GM12878 (cell line): ENCODE data around the gene ANKRD30A.

Experiments
- CREB1 ChIP-seq: IDR thresholded peaks from 2 replicates; pipeline ENCODE4 v1.6.1; 2012; ENCODE audit warnings: low read depth, mild to moderate bottlenecking, inconsistent platforms
- EZH2 ChIP-seq: IDR thresholded peaks from 2 replicates; pipeline ENCODE4 v1.6.1; 2012; ENCODE audit warnings: low read depth, mild to moderate bottlenecking, control low read depth, inconsistent platforms, low read length, borderline replicate concordance; ENCODE audit not compliant: control insufficient read depth
- IKZF1 ChIP-seq: fragments of 450-650 bp; conservative IDR thresholded peaks from 2 replicates; pipeline ENCODE4 v1.6.1; 2017; ENCODE audit warnings: antibody characterized with exemption, mild to moderate bottlenecking
- KDM1A ChIP-seq: fragments of 200-600 bp; sonication (generic); IDR thresholded peaks from 2 replicates; pipeline ENCODE4 v1.6.1; 2016; ENCODE audit warnings: borderline replicate concordance
- PKNOX1 ChIP-seq: fragments of 450-650 bp; IDR thresholded peaks from 2 replicates; pipeline ENCODE4 v1.6.1; 2016; ENCODE audit warnings: mild to moderate bottlenecking
- POLR2A ChIP-seq: IDR thresholded peaks from 2 replicates; pipeline ENCODE4 v1.6.1; 2011; ENCODE audit warnings: low read depth, mild to moderate bottlenecking, low read length
- POLR2AphosphoS5 ChIP-seq: IDR thresholded peaks from 2 replicates; pipeline ENCODE4 v1.6.1; 2011; ENCODE audit warnings: mild to moderate bottlenecking, low read length, inconsistent platforms
- SUPT20H ChIP-seq: IDR thresholded peaks from 2 replicates; pipeline ENCODE4 v1.6.1; 2011; ENCODE audit warnings: low read depth, mild to moderate bottlenecking, low read length, moderate library complexity, borderline replicate concordance; ENCODE audit not compliant: control insufficient read depth
- TAF1 ChIP-seq: IDR thresholded peaks from 2 replicates; pipeline ENCODE4 v1.6.1; 2011; ENCODE audit warnings: mild to moderate bottlenecking, low read depth, low read length, borderline replicate concordance
- TCF12 ChIP-seq: IDR thresholded peaks from 2 replicates; pipeline ENCODE4 v1.6.1; 2011; ENCODE audit warnings: low read depth, mild to moderate bottlenecking, low read length
- TF ChIP-seq, protein P1 (sequence below), 3 experiments: IDR thresholded peaks in 2 of 3; conservative IDR thresholded peaks in 1 of 3; 2 replicates each; pipeline ENCODE4 v1.5.1; 2011; ENCODE audit warnings: low read depth in 3 of 3, low read length in 3 of 3, mild to moderate bottlenecking in 3 of 3, control low read depth in 2 of 3, moderate library complexity in 2 of 3, inconsistent platforms in 1 of 3, mixed read lengths in 1 of 3; ENCODE audit not compliant: control insufficient read depth in 2 of 3, insufficient read depth in 1 of 3; ENCODE audit errors: extremely low read depth in 1 of 3
- TF ChIP-seq, protein P2 (sequence below): IDR thresholded peaks from 2 replicates; pipeline ENCODE4 v1.6.1; 2012; ENCODE audit warnings: low read depth, low read length, improper control_type of control experiment

GRCh38 chr10:37124532-37124931 is 866 bp upstream of the ANKRD30A start:
- TF ChIP-seq, protein P1, sequence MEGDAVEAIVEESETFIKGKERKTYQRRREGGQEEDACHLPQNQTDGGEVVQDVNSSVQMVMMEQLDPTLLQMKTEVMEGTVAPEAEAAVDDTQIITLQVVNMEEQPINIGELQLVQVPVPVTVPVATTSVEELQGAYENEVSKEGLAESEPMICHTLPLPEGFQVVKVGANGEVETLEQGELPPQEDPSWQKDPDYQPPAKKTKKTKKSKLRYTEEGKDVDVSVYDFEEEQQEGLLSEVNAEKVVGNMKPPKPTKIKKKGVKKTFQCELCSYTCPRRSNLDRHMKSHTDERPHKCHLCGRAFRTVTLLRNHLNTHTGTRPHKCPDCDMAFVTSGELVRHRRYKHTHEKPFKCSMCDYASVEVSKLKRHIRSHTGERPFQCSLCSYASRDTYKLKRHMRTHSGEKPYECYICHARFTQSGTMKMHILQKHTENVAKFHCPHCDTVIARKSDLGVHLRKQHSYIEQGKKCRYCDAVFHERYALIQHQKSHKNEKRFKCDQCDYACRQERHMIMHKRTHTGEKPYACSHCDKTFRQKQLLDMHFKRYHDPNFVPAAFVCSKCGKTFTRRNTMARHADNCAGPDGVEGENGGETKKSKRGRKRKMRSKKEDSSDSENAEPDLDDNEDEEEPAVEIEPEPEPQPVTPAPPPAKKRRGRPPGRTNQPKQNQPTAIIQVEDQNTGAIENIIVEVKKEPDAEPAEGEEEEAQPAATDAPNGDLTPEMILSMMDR (IDR thresholded peaks at IDR 0.05 in 2 of 3, conservative IDR thresholded peaks at IDR 0.05 in 1 of 3; ENCODE audit: control insufficient read depth in 2 of 3, extremely low read depth in 1 of 3, insufficient read depth in 1 of 3, low read depth in 3 of 3, low read length in 3 of 3), result no peak
- TF ChIP-seq KDM1A (no peak), SUPT20H (no peak), TAF1 (no peak), POLR2AphosphoS5 (no peak), CREB1 (no peak), TCF12 (no peak), IKZF1 (no peak), POLR2A (no peak), PKNOX1 (no peak), EZH2 (no peak)
- TF ChIP-seq, protein P2, sequence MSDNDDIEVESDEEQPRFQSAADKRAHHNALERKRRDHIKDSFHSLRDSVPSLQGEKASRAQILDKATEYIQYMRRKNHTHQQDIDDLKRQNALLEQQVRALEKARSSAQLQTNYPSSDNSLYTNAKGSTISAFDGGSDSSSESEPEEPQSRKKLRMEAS, result no peak
